T follicular helper cell (primary cell): ENCODE results near the gene LY6G6C.

Experiments used
- DNase-seq: peaks from one replicate; pipeline ENCODE4 v3.0.0-alpha.2; 2020; ENCODE audit warnings: low read depth

LY6G6C gene

DNA sequence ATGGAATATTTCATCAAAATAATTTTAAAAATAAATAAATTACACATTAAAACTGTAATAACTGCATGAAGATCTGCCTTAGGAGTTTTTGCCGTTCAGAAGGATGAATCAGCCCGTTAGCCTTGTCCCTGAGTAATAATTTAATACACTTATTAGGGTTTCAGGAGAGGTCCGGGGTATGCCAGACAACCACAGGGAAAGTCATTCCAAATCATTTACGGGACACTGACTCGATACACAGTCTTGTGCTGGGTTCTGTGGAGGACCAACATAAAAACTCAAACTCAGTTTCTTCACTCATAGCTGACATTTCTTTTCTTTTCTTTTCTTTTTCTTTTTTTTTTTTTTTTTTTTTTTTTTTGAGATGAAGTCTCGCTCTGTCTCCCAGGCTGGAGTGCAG is 15.6 kb downstream of the LY6G6C start:
- DNase-seq: no peak

DNA sequence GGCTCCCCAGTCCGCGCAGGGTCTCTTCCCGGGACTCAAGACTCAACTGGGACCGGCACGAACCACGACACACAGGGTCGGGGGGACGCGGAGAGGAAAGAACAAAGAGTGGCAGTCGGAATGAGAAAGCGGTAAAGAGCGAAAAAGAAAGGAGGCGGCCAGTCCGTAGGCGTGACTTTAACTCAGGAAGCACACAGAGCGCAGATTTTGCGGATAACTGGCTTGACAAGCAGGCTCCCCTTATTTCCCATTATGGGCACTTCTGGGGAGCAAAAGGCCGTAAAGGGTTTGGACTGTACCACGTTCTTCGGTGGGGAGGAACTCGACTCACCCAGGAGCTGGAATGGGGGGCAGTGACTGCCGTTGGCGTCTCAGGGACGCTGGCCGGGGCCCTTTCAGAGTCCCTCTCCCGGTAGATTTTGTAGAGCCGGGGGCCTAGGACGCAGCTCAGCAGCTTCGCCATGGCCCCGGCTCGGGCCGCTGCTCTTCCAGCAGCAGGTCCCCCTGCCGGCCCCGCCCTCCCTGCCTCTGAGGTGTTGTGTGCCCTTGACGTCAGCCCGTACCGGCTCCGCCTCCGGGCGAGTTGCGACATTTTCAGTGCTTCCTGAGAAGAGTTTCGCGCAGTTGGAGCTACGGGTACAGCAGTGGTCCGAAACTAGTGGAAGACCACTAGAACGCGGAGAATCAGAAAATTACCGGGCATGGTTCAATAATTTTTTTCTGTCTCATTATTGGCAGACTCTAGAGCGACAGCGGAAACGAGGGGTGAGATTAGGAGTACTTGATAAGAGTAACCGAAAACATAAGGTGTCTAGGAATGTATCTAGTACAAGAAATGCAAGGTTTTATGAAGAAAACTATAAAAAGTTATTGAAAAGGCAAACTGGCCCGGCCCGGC is 18.5 kb downstream of the LY6G6C start, which contains the start of gene ABHD16A:
Gene ABHD16A, minus strand, starts transcription at position 506 of the 898 bp plus-strand sequence. Its CDS starts 43 bp downstream, at position 463.
- peak; percentile 94 for DNase-seq

DNA sequence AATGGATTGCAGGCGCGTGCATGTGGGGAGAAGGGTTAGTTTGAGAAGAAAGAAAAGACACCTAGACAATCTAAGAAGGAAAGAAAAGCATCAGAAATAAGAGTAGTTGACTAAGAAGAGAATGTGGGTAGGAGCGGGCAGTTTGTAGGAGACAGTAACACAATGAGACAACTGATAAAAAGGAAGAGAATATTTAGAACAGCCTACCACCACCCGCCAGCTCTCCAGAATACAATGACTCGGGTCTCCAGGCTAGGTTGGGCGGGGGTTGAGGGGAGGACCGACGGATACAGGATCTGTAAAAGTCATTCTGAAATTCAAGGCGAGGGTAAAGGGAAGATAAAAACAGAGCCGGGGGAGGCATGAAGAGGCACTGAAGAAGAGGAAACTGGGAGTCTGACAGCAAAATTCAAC is 19.1 kb downstream of the LY6G6C start:
- no peak for DNase-seq

DNA sequence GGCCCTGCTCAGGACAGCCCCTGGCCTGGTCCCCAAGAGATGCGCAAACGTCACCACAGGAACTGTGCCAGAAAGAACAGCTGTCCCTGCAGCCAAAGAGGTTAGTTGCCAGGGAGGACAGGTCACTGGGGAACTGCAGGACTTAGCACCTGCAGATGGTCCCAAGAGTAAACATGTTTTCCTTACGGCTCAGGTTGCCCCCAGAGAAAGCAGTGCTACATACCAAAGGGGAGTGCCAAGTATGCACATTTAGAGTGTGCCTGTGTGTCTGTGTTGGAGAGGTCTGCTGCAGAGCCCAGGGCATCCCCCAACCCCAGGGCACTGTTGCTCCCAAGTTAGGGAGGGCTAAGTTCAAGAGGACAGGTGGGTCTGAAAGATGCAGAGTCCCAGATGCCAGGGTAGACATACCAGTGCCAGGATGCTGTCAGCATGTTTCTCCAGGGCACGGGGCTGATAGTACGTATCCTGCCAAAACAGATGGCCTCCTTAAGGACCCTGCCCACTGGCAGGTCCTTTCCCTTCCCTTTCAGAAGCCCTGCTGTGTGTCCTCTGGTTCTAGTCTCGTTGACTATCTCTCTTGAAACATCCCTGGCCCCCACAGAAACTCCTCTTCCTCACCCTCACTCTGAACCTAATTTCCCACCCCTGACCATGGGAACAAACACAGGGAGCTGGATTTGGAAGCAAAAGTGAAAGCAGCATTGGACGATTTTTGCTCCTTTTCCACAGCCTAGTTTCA is 19.7 kb downstream of the LY6G6C start:
- DNase-seq: no peak

DNA sequence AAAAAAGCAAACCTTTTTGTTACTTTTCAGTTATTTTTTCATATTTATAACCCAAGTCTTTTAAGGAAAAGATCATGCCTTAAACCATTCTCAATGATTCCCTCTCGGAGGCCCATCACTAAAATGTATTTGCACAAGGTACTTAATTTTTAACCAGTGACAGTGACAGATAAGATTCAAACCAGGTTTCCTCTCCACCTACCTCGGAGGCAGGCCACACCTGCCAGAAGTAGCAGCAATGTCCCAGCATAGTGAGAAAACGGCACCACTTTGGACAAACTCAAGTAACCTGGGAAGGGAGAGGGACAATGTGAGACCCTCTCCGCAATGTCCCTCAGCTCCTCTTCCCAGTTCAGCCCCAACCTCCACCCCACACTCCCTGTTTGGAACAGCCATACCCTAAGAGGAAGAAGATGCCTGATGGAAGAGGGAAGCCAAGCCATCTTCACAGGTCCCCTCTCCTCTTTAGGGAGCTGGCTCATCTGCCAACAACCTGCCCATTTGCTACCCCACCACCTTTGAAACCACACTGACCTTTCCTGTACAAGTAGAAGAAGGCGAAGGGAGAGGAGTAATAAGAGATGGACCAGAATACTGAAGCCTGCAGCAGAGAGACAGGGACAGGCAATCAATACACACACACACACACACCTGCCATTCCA is 20.7 kb downstream of the LY6G6C start:
- no peak for DNase-seq

DNA sequence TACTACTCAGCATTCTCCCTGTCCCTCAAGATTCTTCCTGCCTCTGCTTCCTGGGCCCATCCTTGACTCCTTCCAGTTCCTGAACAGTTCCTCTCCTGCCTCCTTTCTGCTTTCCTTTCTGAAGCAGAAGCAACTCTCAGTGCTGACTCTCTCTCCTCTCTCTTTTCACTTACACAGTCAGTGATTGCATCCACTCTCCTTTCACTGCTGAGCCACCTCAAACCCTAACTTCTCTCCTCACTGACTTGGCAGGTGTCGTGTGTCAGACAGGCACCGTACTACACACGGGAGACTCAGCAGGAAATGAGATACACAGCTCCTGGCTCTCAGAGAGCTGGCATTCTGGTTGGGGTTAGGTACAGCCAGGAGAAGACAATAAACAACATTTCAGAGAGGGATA is 24.0 kb downstream of the LY6G6C start:
- DNase-seq: no peak

DNA sequence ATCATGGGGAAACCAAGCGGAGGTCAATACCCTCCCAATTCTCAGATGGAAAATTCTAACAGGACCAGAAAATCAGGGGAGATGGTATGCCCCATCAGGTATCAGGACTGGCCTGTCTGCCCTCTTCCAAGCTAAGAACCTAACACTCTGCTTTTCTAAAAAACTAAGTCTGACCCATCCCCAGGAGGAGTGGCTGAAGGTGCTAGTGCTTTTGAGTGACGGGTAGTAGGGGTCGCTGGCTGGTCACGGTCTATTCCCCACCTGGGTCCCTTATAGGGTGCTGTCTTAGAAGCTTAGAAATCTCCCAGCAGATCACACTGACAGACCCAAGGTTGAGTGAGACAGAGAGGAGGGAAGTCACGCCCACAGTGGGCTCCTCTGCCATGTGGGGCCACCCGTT is 28.0 kb downstream of the LY6G6C start:
- DNase-seq: no peak

DNA sequence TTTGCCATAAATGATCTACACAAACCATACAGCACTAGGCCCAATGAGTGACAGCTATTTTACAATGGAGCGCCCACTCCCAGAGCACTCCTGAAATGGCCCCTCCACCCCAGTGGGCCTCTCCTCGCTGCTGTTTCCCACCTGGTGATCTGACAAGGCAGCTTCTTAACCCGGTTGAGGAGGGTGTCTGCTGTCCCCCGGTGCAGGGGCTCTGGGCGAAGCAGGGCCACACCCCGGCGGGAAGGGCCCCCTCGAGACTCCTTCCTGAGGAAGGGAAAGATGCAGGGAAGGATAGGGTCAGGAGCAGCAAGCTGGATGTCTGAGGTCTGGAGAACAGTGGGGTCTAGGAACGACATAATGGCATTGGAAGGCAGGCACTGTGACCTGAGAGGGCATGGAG is 28.7 kb downstream of the LY6G6C start:
- DNase-seq: no peak

DNA sequence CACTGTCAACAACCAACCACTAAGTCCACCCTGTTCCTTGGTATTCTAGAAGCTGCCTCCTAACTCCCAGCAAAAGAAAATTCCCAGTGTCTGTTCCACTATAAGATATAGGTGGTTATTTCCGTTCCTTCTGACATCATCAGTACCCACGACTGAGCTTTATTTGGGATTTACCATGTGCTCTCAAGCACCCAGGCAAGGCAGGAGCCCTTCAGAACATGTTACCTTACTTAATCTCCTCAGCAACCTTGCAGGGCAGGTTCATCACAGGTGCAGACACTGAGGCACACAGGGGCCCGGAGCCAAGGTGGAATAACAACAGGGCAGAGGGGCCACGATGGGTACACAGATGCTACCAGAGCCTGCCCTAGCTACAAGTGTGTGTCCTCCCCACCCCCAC is 29.2 kb downstream of the LY6G6C start:
- no peak for DNase-seq

DNA sequence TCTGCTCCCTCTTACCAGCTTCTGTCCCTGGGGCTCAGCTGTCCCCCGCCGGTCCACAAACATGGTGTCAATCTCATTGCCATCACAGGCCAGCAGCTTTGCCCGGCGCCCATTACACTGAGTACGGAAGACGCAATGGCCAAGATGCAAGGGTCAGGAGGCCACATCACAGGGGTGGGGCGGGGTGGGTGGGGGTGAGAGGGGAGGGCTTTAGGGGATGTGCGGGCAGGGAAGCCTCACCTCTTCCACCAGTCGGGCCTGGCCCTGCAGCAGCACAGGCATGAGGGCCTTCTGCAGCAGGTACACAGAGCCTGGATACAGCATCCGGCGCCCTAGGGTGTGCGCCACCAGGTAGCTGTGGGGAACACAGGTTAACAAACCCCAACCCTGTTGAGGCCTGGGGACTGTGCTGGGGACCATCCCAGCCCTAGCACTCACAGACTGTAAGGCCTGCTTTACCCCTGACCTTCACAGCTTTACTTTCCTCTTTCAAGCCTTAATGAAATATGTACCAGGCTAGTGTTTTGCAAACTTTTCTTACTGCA is 29.9 kb downstream of the LY6G6C start:
- no peak for DNase-seq

DNA sequence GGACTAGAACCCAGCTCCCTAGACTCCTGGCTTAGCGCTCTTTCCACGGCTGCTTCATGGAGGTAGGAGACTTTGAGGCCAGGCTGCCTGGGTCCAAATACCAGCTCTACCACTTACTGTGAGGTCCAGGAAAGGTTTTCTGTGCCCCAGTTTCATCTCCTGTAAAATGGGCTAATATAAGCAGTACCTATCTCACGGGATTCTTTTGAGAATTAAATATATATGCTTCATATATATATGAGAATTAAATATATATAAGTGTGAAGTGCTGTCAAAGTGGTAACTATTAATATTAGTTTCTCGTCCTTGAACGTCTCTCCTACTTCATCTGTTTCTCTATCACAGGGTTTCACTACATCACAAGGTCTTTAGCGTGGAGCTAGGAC is 30.5 kb downstream of the LY6G6C start:
- no peak for DNase-seq

DNA sequence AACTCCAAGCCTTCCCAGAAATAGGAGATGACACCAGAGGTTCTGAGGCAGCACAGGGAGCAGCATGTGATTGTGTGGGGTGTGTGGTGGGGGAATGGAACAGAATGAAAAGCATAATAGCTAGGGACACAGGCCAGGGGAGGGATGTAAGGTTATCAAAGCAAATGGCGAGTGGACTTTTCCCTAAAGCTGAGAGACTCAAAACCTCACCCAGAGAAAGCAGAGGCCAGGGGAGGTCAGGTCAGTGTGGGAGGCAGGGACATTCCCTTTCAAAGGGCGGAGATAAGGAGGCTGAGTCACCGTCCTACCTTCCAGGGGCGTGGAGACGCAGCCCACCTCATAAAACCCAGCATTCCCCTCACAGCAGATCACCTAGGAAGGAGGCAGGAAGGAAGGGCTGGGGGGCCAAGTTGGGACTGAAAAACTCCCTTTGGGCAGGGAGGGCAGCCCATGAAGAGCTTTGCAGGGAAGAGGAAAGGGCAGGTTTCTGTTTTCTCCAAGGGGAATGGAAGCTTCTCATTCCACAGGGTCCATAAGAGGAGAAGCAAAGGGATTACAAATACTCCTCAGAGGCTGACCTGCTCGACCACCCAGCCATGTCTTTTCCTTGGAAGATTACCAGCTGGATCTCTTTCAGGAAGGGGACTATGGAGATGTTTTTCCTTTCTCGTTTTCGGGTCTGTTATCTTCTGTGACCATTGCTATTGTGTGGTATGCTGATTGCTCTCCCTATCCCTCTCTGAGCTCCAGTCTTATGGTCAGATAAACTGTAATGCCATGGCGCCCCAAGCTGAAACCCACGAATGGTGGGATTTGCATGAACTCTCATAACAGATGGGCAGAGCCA is 31.1 kb downstream of the LY6G6C start:
- no peak for DNase-seq

DNA sequence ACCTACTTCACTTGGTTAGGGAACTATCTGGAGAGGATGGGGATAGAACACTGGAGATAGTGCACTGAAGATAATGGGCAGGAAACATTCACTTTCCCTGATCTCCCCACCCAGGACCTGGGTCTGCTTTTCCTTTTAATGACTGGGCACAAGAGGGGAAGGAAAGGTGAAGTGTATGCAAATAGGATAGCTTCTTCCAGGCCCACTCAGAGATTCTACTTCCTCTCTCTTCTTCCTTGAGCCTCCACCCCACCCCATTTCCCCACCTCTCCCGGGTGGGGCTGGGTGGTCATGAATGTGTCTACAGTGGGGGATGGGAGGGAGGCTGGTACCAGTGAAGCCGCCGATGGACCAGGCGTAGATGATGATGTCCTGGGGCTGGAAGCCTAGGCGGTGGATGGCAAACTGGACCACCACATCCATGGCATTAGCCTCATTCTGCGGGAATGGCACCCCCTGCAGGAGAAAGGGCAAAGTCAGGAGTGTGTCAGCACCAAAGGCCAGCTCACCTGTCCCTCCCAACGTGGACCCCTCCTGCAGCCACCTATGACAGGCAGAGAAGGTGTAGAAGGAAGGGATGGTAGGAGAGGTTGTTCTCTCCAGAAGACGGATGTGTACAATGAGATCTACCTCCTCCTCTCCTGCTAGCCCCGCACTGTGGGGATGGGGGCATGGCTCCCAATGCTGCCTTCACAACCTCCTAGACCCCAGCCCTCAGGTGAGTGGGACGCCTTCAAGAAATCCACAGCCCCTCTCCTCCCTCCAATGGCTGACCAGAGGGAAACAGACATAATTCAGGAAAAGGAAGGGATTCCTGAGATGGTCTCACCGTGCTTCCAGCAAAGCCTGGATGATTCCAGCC is 32.1 kb downstream of the LY6G6C start:
- DNase-seq: no peak

DNA sequence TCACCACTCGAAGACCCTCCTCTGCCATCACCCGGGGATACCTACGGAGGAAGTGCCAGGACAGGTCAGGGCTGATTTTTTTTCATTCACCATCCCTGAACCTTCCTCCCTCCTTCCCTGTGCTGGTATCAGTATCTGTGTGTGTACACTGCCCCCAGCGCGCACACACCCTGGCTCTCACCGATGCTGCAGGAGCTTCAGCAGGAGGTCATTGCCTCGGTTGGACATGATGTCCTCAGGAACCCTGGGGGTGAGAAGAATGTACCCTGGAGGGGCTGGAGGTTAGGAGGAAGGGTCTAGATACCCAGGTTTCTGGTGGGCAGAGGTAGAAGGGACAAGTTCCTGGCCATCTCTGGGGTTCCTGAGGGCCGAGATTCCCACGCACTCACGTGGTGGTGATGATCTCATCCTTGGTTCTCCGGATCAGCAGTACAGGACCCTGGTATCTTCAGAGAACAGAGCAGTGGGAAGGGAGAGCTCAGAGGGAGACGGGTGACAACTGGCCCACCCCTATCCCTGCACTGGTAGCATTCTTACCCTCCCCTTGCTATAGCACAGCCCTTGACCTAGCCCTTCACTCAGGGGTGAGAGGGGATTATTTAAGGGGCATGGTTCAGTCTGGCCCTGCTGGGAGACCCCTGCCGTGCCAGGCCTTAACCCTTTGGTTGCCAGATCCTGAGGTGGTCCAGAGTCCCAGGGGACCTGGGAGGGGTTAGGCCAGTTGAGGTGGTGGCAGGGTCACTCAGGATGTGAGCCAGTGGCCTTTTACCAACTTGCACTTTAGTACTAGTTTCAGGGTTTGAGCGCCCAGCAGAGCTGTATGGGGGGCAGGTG is 33.5 kb downstream of the LY6G6C start:
- no peak for DNase-seq

DNA sequence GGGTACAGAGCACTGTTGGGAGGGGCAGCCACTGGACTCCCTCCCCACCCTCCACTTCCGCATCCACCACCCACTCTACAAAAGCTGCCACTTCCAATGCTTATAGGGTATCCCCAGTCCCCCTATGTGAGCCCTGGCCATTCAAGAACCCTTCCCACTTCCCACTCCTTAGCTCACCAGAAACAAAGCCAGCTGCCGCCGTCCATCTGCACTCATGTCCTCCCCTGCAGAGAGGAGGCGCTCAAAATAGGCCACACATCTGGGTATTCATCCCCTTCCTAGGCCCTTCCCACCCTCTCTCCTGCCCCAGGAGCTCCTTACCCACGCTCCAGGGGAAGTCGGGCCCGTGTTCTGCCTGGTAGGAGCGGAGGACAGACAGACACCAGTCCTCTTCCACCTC is 34.2 kb downstream of the LY6G6C start:
- no peak for DNase-seq

DNA sequence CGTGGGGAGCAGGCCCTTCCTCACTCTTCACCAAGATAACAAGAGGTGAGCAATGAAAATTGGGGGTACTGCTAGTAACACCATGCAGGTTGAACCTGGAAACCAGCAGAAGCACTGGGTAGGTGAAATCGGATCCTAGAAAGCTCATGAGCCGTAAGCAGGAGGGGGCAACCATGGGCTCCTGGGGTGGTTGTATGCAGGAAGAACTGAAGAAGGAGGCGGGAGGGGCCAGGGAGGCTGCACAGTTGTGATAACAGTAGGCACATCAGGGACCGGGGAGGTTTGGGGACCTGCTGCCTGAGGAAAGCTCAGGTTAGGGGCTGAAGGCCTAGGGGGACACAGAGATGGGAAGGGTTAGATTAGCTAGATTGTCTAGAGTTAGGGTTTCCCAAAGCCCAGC is 35.1 kb downstream of the LY6G6C start:
- no peak for DNase-seq

DNA sequence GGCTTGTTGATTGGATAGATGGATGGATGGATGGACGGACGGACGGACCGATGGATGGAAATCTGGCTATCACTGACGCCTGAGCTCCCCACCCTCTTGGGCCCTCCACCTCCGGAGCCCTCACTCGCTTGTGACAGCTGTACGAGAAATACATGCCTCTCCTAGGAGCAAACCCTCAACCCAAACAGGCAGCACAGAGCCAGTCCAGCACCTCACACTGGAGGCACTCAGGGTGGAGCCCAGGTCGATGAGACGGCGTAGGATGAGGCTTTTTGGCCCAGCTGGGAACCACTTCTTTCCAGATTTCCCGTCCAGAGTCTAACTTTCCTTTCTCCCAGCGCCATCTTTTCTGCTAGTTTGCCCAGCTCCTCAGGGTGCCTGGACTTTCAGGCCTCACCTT is 38.0 kb downstream of the LY6G6C start:
- DNase-seq: no peak

DNA sequence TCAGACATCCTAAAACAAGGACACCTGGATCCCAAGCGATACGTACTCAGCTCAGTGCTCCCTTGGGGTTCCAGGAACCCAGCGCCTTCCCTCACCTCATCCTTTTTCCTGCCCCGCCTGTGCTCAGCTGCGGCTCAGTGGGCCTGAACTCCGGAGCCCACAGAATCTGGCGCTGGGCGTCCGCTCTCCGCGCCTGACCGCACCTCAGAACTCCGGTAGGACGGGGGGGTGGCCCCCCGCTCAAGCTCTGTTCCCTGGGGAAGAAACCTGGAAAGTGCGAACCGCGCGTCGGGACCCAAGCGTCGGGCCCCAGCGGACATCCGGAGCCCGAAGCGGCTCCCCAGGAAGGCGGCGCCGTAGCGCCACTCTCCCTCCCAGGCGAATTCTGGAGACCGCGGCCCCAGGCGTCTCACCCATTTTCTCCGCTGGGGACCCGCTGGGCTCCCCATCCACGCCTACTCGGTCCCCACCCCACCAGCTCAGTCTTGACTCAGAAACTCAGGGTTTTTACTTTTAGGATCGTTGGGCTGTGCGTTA is 40.3 kb downstream of the LY6G6C start:
- peak; percentile 17 for DNase-seq
